Suprapubic skin (tissue), 4 donors: ENCODE results near the gene TOM1.

ENCODE experiments used
- CTCF ChIP-seq, 2 donors: fragments of 200-600 bp in 1 of 2; fragments of 450-650 bp in 1 of 2; sonication (generic) in 1 of 2; IDR thresholded peaks; one replicate each; pipeline ENCODE4 v1.5.1; 2016 to 2019; ENCODE audit warnings: antibody characterized with exemption in 2 of 2, mild to moderate bottlenecking in 1 of 2, moderate library complexity in 1 of 2
- POLR2A ChIP-seq, 2 donors: fragments of 450-650 bp; IDR thresholded peaks; one replicate each; pipeline ENCODE4 v1.6.1; 2017; ENCODE audit warnings: antibody characterized with exemption in 2 of 2, mild to moderate bottlenecking in 2 of 2, moderate library complexity in 2 of 2
- POLR2AphosphoS5 ChIP-seq, 3 donors: sonication (generic); formaldehyde crosslinking; IDR thresholded peaks; one replicate each; pipeline ENCODE4 v1.6.1; 2017; ENCODE audit warnings: antibody characterized with exemption in 3 of 3

- TF ChIP-seq CTCF (IDR thresholded peaks at IDR 0.05) = no peak
- TF ChIP-seq POLR2AphosphoS5 (IDR thresholded peaks at IDR 0.05) = no peak
- TF ChIP-seq POLR2A (IDR thresholded peaks at IDR 0.05) = no peak
These were observed 28.2 kb downstream of the TOM1 start for GRCh38 chr22:35327690-35328471.
